NCI-H1417 treated with DMSO at 0.1 percent for 48 hours (cell line): ENCODE results near the gene ATP9A.

ENCODE experiments used
- DNase-seq: peaks from one replicate; lab custom pipeline; 2025; lab: John Stamatoyannopoulos, UW

ATP9A gene

GRCh38 chr20:51549474-51549873 lies 218.7 kb downstream of the ATP9A start:
- DNase-seq = no peak

GRCh38 chr20:51547951-51548350 lies 220.2 kb downstream of the ATP9A start:
- DNase-seq = no peak
